Ovary (tissue), 9 donors: ENCODE data around the gene FLOT2. TPM values are rescaled to one million over a fixed set of nuclear protein-coding genes. Genes with fewer than 3 reads are reported as not detected.
"Not testable (repeated sequence)": the region's sequence is repeated elsewhere in the genome, so short reads cannot be mapped to it uniquely, and the experiment has no call there.

Source experiments
- DNase-seq, 5 donors: peaks; one replicate each; pipeline ENCODE4 v3.0.0-alpha.2; 2019 to 2020
- H3K27ac ChIP-seq, 2 donors: fragments of 200-600 bp; one replicate each; pipeline versions ENCODE4 v1.5.1 to v1.8.0; 2019 to 2022
- H3K27me3 ChIP-seq: fragments of 200-600 bp; one replicate; pipeline ENCODE4 v1.8.0; 2022
- H3K36me3 ChIP-seq: fragments of 200-600 bp; sonication (generic); one replicate; pipeline ENCODE4 v1.5.1; 2019
- H3K4me1 ChIP-seq: one replicate; pipeline ENCODE4 v1.8.1; 2013; ENCODE audit warnings: mild to moderate bottlenecking, moderate library complexity; ENCODE audit not compliant: insufficient read depth
- H3K4me3 ChIP-seq: fragments of 200-600 bp; sonication (generic); one replicate; pipeline ENCODE4 v1.5.1; 2017
- H3K9me3 ChIP-seq, 2 donors: fragments of 200-600 bp in 1 of 2; sonication (generic) in 1 of 2; one replicate each; pipeline versions ENCODE4 v1.5.1 to v1.8.1; 2013 to 2019; ENCODE audit warnings: mild to moderate bottlenecking in 1 of 2, moderate library complexity in 1 of 2
- CTCF ChIP-seq, 3 donors: fragments of 450-650 bp in 2 of 3; fragments of 200-600 bp in 1 of 3; IDR thresholded peaks; one replicate each; pipeline versions ENCODE4 v1.5.1 to v1.8.0; 2016 to 2022; ENCODE audit warnings: antibody characterized with exemption in 3 of 3, mild to moderate bottlenecking in 1 of 3
- EP300 ChIP-seq: sonication (generic); formaldehyde crosslinking; IDR thresholded peaks from one replicate; pipeline ENCODE4 v1.6.1; 2017; ENCODE audit warnings: antibody characterized with exemption
- POLR2A ChIP-seq: fragments of 450-650 bp; IDR thresholded peaks from one replicate; pipeline ENCODE4 v1.6.1; 2017; ENCODE audit warnings: antibody characterized with exemption, mild to moderate bottlenecking, moderate library complexity
- WGBS, 3 donors: extraction: QIAGEN DNeasy Blood & Tissue Kit in 1 of 3; methylation state at CpG; one replicate each; pipeline versions ENCODE4 v1.1.5 to v1.1.7; 2013 to 2017; 5-methylcytosine and 5-hydroxymethylcytosine counted together
- intact Hi-C, 4 donors: fragments of 100-400 bp; cut with DNase I; formaldehyde crosslinking; loops; one replicate each; pipeline versions ENCODE4 v1.11.0 to v1.15.1; 2022 to 2023
- microRNA counts: library from miRNA; unstranded; fragments of <30 nt; microRNA quantifications from one replicate; lab custom pipeline; 2016
- microRNA-seq, 3 donors: library from miRNA; unstranded; fragments of <30 nt; microRNA quantifications; one replicate each; pipeline versions ENCODE4 to v1.2.0, GENCODE V29; 2019 to 2020
- polyA plus RNA-seq, 2 donors: library from polyadenylated mRNA; stranded (reverse); fragments of 200-250 nt in 1 of 2; fragments of 350-450 nt in 1 of 2; fragmentation: Illumina TruSeq in 1 of 2; extraction: RNeasy Lipid Tissue Mini Kit (QIAGEN cat#74804) in 1 of 2; gene quantifications; one replicate each; pipeline ENCODE4 v1.2.3, GENCODE V29; 2013 to 2014
- small RNA-seq: library from RNA; depleted of rRNA; stranded (forward); fragments of <200 nt; gene quantifications from one replicate; pipeline ENCODE3, GENCODE V24; 2016
- total RNA-seq, 7 donors: library from RNA; depleted of rRNA in 2 of 7; stranded (reverse); fragments of >200 nt in 2 of 7; fragmentation: NEBNext Ultra II Directional in 3 of 7; extraction: Animal tissue kit (Norgen Biotek cat#: 25700) in 3 of 7; gene quantifications; one replicate each; pipeline versions ENCODE4 v1.1.0 to v1.2.4, GENCODE V29; 2016 to 2023
- donor health status: DM: no; HTN: no; CAD: no; lungs with moderate emphysema.
- donor health status: DM: no; HTN: no; CAD: no.
- donor health status: Bipolar disorder and iron deficiency.
- donor health status: DM: yes; HTN: yes; CAD: no.
- donor health status: DM: no; HTN: no; CAD: no.
- donor health status: DM: yes; HTN: yes; CAD: no.

The FLOT2 gene
- total and polyA plus RNA-seq, 9 donors, result 29.3 to 82.3 (median 72.6) TPM

- no peak for DNase-seq
Observed at GRCh38 chr17:28839221-28839620, 58.3 kb downstream of the FLOT2 start.

DNA sequence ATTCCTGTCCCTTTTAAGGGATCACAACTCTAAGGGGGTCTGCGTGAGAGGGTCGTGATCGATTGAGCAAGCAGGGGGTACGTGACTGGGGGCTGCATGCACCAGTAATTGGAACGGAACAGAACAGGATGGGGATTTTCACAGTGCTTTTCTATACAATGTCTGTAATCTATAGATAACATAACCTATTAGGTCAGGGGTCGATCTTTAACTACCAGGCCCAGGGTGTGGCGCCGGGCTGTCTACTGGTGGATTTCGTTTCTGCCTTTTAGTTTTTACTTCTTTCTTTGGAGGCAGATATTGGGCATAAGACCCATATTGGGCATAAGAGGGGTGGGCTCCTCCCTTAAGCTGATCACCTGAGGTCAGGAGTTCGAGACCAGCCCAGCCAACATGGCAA, 61.0 kb downstream of the FLOT2 start:
- H3K27ac ChIP-seq, H3K9me3 ChIP-seq, H3K27me3 ChIP-seq, H3K4me3 ChIP-seq, DNase-seq, H3K36me3 ChIP-seq, intact Hi-C loops, H3K4me1 ChIP-seq: not testable (repeated sequence)
- 94 to 98% (median 97%) methylated on average over 10 of the region's 10 CpGs for WGBS, 3 donors

More at GRCh38 chr17:28839221-28839620, 58.3 kb downstream of the FLOT2 start:
- H3K27me3 ChIP-seq, result no peaks in the 10 kb centered on the region
- H3K36me3 ChIP-seq, result no peaks in the 10 kb centered on the region
- peaks cover 2% of the 10 kb centered on the region for H3K4me1 ChIP-seq
- H3K4me3 ChIP-seq, result no peak overlapping the region
- WGBS, 3 donors, result 56 to 80% (median 75%) methylated on average over 2 of the region's 2 CpGs
- H3K9me3 ChIP-seq, result no peaks in the 10 kb centered on the region
- intact Hi-C loops, result no loop called here
- TF ChIP-seq EP300 (no peak), CTCF (IDR thresholded peaks at IDR 0.05) (no peak), POLR2A (no peak)
- H3K27ac ChIP-seq, result no peak overlapping the region

GRCh38 chr17:28834420-28834819, 63.1 kb downstream of the FLOT2 start:
- WGBS, 3 donors, result 94 to 100% (median 100%) methylated on average over 1 of the region's 1 CpG
- H3K27me3 ChIP-seq, result no peaks in the 10 kb centered on the region
- intact Hi-C loops, result no loop called here
- TF ChIP-seq EP300, result no peak
- TF ChIP-seq POLR2A, result no peak
- TF ChIP-seq CTCF (IDR thresholded peaks at IDR 0.05), result no peak
- no peak overlapping the region for H3K27ac ChIP-seq
- H3K4me1 ChIP-seq, result no peaks in the 10 kb centered on the region
- H3K36me3 ChIP-seq, result no peaks in the 10 kb centered on the region
- no peak for DNase-seq
- H3K9me3 ChIP-seq, result no peaks in the 10 kb centered on the region
- no peak overlapping the region for H3K4me3 ChIP-seq

MicroRNAs encoded within 50 kb of the gene (microRNA counts, 767-probe panel; counts per million panel counts)
- microRNA hsa-miR-144-3p (lab: Ali Mortazavi, UCI), result 3,787 counts per million, percentile 88 among the panel's probes with 10 or more counts
- 4,979 counts per million, percentile 94 among the panel's probes with 10 or more counts for microRNA hsa-miR-451a (lab: Ali Mortazavi, UCI)

Small RNA genes lying within 50 kb of the gene (microRNA-seq; reads per million reads assigned to microRNA genes)
- 0 reads per million in 3 donors for gene MIR451B

Small RNA genes lying within 50 kb of the gene (small RNA-seq; reads per million reads assigned to genes)
- gene RF00019, result not detected

Other genes starting within 250 kb of the FLOT2 start
- 10 to 100 TPM; 33.9 to 53.1 (median 46.7) TPM for gene SDF2, start 235.8 kb downstream of the FLOT2 start, total RNA-seq
- gene SDF2, start 235.8 kb downstream of the FLOT2 start, polyA plus RNA-seq, result 100 to 1,000 TPM in 1 of 2 donors, 10 to 100 TPM in 1; 62.7 to 118 TPM
- 10 to 100 TPM; 42.3 to 83.8 (median 67.2) TPM for gene SUPT6H, start 235.5 kb downstream of the FLOT2 start, total RNA-seq
- gene SUPT6H, start 235.5 kb downstream of the FLOT2 start, polyA plus RNA-seq, result 10 to 100 TPM; 34.8 to 80.1 TPM
- gene PROCA1, start 185.8 kb downstream of the FLOT2 start, total RNA-seq, result 1 to 10 TPM; 4.0 to 6.7 (median 5.0) TPM
- 1 to 10 TPM; 2.7 to 6.5 TPM for gene PROCA1, start 185.8 kb downstream of the FLOT2 start, polyA plus RNA-seq
- 100 to 1,000 TPM; 149 to 222 (median 169) TPM for gene RAB34, start 179.9 kb downstream of the FLOT2 start, total RNA-seq
- gene RAB34, start 179.9 kb downstream of the FLOT2 start, polyA plus RNA-seq, result 100 to 1,000 TPM; 196 to 208 TPM
- gene RPL23A, start 177.7 kb downstream of the FLOT2 start, total RNA-seq, result 1,000 to 10,000 TPM; 1,369 to 3,979 (median 2,659) TPM
- 1,000 to 10,000 TPM; 2,997 to 3,153 TPM for gene RPL23A, start 177.7 kb downstream of the FLOT2 start, polyA plus RNA-seq
- gene TLCD1, start 171.5 kb downstream of the FLOT2 start, total RNA-seq, result 1 to 10 TPM in 6 of 7 donors, not detected in 1; 1.3 to 7.0 (median 1.6) TPM
- gene TLCD1, start 171.5 kb downstream of the FLOT2 start, polyA plus RNA-seq, result 1 to 10 TPM in 1 of 2 donors, under 1 TPM in 1; 0.75 to 5.1 TPM
- 1 to 10 TPM; 2.3 to 8.3 (median 3.4) TPM for gene NEK8, start 168.9 kb downstream of the FLOT2 start, total RNA-seq
- gene NEK8, start 168.9 kb downstream of the FLOT2 start, polyA plus RNA-seq, result 1 to 10 TPM; 1.9 to 2.2 TPM
- gene TRAF4, start 153.7 kb downstream of the FLOT2 start, total RNA-seq, result 10 to 100 TPM; 12.9 to 61.3 (median 18.8) TPM
- 1 to 10 TPM; 3.5 to 7.0 TPM for gene TRAF4, start 153.7 kb downstream of the FLOT2 start, polyA plus RNA-seq
- gene FAM222B, start 54.9 kb downstream of the FLOT2 start, total RNA-seq, result 10 to 100 TPM in 5 of 7 donors, 1 to 10 TPM in 2; 8.0 to 19.8 (median 17.9) TPM
- gene FAM222B, start 54.9 kb downstream of the FLOT2 start, polyA plus RNA-seq, result 10 to 100 TPM in 1 of 2 donors, 1 to 10 TPM in 1; 9.5 to 15.3 TPM
- 10 to 100 TPM; 18.8 to 33.4 (median 28.9) TPM for gene ERAL1, start 42.7 kb downstream of the FLOT2 start, total RNA-seq
- 10 to 100 TPM; 28.5 to 61.9 TPM for gene ERAL1, start 42.7 kb downstream of the FLOT2 start, polyA plus RNA-seq
- gene DHRS13, start 5.3 kb upstream of the FLOT2 start, total RNA-seq, result 10 to 100 TPM in 1 of 7 donors, 1 to 10 TPM in 6; 7.3 to 13.8 (median 8.1) TPM
- 1 to 10 TPM; 3.7 to 5.1 TPM for gene DHRS13, start 5.3 kb upstream of the FLOT2 start, polyA plus RNA-seq
- gene PHF12, start 53.8 kb upstream of the FLOT2 start, total RNA-seq, result 10 to 100 TPM; 39.8 to 62.7 (median 48.8) TPM
- gene PHF12, start 53.8 kb upstream of the FLOT2 start, polyA plus RNA-seq, result 10 to 100 TPM; 22.7 to 28.1 TPM
- gene SEZ6, start 108.3 kb upstream of the FLOT2 start, total RNA-seq, result not detected
- gene SEZ6, start 108.3 kb upstream of the FLOT2 start, polyA plus RNA-seq, result not detected
- 1 to 10 TPM; 1.3 to 4.9 (median 2.1) TPM for gene PIPOX, start 145.4 kb upstream of the FLOT2 start, total RNA-seq
- 1 to 10 TPM in 1 of 2 donors, under 1 TPM in 1; 0.82 to 4.4 TPM for gene PIPOX, start 145.4 kb upstream of the FLOT2 start, polyA plus RNA-seq